RWPE2 (cell line): ENCODE measurements around the gene CCS.

Experiments used
- ATAC-seq: fragments of 200-7000 bp; cut with Tn5 transposase; 3 replicates; pipeline ENCODE4 v1.9.1; 2021; ENCODE audit warnings: low read depth
- DNase-seq: peaks from one replicate; pipeline ENCODE4 v3.0.0-alpha.2; 2020; ENCODE audit warnings: low spot score
- H3K27ac ChIP-seq: fragments of 450-650 bp; 2 replicates; pipeline ENCODE4 v1.5.1; 2017; ENCODE audit warnings: mild to moderate bottlenecking; ENCODE audit not compliant: poor library complexity, severe bottlenecking
- H3K27me3 ChIP-seq: fragments of 250-450 bp; sonication (Bioruptor Pico); 2 replicates; pipeline ENCODE4 v1.5.1; 2021; ENCODE audit warnings: mild to moderate bottlenecking, moderate library complexity; ENCODE audit not compliant: insufficient read depth, poor library complexity, severe bottlenecking
- H3K36me3 ChIP-seq: fragments of 250-450 bp; sonication (Bioruptor Pico); 2 replicates; pipeline ENCODE4 v1.5.1; 2020; ENCODE audit warnings: low read depth, mild to moderate bottlenecking, moderate library complexity
- H3K4me1 ChIP-seq: fragments of 250-450 bp; sonication (Bioruptor Pico); 2 replicates; pipeline ENCODE4 v1.5.1; 2021; ENCODE audit warnings: mild to moderate bottlenecking, moderate library complexity; ENCODE audit not compliant: insufficient read depth, poor library complexity, severe bottlenecking
- H3K4me3 ChIP-seq: fragments of 250-450 bp; sonication (Bioruptor Pico); 2 replicates; pipeline ENCODE4 v1.5.1; 2021; ENCODE audit warnings: mild to moderate bottlenecking, moderate library complexity; ENCODE audit not compliant: severe bottlenecking
- H3K9me3 ChIP-seq: fragments of 250-450 bp; sonication (Bioruptor Pico); 2 replicates; pipeline ENCODE4 v1.5.1; 2021; ENCODE audit warnings: mild to moderate bottlenecking, moderate library complexity; ENCODE audit not compliant: severe bottlenecking
- TF ChIP-seq, protein P1 (sequence below): fragments of 450-650 bp; IDR thresholded peaks from one replicate; pipeline ENCODE4 v1.5.1; 2017; ENCODE audit warnings: mild to moderate bottlenecking, moderate library complexity; ENCODE audit not compliant: poor library complexity, severe bottlenecking

CCS gene

DNA sequence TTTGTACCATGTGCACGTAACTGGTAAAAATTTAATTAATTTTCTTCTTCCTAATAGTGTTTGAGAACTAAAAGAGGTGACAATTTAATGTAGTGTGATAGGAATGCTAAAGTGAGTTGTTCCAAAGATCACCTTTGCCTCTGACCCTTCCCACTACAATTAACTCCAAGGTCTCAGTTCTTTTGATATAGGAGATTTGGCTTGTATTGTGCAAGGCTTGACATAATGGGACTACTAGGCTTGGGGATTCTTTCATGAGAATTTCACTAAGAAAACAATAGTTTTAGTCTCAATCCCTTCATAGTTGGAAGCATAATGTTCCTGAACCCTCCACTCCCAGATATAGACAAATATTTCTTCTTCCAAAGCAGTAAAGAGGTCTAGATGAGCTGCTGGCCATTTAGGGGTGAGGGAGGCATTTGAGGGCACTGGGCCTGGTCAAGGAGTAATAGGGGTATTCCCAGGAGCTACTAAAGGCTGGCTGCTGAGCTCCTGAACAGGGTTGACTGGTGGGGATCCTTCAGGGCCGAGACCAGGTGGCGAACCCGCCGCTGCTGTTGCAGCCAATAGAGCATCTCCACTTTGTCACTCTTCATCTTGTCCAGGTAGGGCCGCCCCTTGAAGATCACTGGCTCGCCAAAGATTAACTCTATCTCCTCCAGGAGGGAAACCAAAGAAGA is 2.8 kb upstream of the CCS start:
- Histone ChIP-seq H3K4me1 (no peaks in the 10 kb centered on the region), H3K27me3 (no peaks in the 10 kb centered on the region), H3K27ac (no peak overlapping the region), H3K36me3 (no peaks in the 10 kb centered on the region), H3K9me3 (no peaks in the 10 kb centered on the region), H3K4me3 (no peak overlapping the region)
- TF ChIP-seq, protein P1, sequence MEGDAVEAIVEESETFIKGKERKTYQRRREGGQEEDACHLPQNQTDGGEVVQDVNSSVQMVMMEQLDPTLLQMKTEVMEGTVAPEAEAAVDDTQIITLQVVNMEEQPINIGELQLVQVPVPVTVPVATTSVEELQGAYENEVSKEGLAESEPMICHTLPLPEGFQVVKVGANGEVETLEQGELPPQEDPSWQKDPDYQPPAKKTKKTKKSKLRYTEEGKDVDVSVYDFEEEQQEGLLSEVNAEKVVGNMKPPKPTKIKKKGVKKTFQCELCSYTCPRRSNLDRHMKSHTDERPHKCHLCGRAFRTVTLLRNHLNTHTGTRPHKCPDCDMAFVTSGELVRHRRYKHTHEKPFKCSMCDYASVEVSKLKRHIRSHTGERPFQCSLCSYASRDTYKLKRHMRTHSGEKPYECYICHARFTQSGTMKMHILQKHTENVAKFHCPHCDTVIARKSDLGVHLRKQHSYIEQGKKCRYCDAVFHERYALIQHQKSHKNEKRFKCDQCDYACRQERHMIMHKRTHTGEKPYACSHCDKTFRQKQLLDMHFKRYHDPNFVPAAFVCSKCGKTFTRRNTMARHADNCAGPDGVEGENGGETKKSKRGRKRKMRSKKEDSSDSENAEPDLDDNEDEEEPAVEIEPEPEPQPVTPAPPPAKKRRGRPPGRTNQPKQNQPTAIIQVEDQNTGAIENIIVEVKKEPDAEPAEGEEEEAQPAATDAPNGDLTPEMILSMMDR, result no peak
- no peak for DNase-seq
- no peak for ATAC-seq

DNA sequence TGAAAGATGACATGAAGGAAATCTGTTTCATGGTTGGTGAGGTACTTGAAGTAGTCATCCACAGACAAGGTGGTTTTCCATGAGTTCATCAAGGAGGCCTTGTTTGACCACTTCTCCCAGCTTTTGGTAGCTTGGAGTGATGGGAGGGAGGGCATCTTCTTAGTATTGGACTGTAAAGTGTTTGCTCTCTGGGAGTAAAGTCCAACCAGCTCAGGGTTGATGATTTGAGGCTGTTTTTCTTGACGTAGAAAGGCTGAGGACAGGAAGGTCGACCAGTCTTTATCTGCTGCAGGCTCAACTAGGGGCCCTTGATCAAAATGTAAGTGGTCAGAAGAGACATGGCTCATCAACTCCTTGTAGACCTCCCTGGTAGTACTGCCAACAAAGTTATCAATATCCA is 1.8 kb upstream of the CCS start:
- H3K27ac ChIP-seq, result no peak overlapping the region
- no peak overlapping the region for H3K4me3 ChIP-seq
- H3K9me3 ChIP-seq, result no peaks in the 10 kb centered on the region
- no peaks in the 10 kb centered on the region for H3K36me3 ChIP-seq
- ATAC-seq (no peak), DNase-seq (no peak)
- no peaks in the 10 kb centered on the region for H3K27me3 ChIP-seq
- TF ChIP-seq, protein P1, result no peak
- no peaks in the 10 kb centered on the region for H3K4me1 ChIP-seq

DNA sequence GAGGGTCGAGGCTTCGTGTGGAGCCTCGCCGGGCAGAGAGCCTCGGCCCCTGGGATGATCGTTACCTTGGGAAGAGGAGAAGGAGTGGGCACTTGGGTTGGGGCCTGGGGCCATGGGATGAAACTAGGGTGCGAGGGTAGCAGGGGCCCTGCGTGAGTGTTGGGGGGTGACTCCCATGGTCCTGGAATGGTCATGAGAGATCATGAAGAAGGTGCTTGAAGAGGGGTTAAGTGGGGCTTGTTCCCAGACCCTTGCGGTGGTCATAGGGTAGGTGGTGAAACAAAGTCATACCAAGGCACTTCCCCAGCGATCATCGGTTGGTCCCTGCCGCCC is 284 bp downstream of the CCS start:
- no peak for DNase-seq
- TF ChIP-seq, protein P1, result no peak
- peak; percentile 45 for ATAC-seq
- Histone ChIP-seq H3K36me3 (no peaks in the 10 kb centered on the region), H3K27me3 (no peaks in the 10 kb centered on the region), H3K4me3 (peak overlapping the region; percentile 49), H3K4me1 (no peaks in the 10 kb centered on the region), H3K27ac (no peak overlapping the region), H3K9me3 (no peaks in the 10 kb centered on the region)

DNA sequence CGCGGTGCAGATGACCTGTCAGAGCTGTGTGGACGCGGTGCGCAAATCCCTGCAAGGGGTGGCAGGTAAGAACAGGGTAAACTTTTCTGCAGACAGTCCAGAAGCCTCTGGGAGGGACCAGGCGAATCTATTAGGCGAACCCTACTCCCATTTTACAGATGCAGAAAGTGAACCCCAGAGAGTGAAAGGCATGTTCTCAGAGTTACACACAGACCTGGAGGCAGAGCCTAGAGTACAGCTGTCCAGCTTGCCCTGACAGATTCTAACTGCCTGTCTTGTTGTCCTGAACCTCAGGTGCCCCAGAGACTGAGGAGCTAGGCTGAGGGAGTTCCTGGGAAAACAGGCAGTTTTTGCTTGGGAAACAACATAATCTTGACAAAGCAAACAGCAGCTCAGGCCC is 665 bp downstream of the CCS start:
- Histone ChIP-seq H3K27me3 (no peaks in the 10 kb centered on the region), H3K9me3 (no peaks in the 10 kb centered on the region), H3K36me3 (no peaks in the 10 kb centered on the region), H3K4me1 (no peaks in the 10 kb centered on the region), H3K27ac (no peak overlapping the region), H3K4me3 (peak overlapping the region; percentile 49)
- DNase-seq (no peak), ATAC-seq (no peak)
- TF ChIP-seq, protein P1, result no peak

DNA sequence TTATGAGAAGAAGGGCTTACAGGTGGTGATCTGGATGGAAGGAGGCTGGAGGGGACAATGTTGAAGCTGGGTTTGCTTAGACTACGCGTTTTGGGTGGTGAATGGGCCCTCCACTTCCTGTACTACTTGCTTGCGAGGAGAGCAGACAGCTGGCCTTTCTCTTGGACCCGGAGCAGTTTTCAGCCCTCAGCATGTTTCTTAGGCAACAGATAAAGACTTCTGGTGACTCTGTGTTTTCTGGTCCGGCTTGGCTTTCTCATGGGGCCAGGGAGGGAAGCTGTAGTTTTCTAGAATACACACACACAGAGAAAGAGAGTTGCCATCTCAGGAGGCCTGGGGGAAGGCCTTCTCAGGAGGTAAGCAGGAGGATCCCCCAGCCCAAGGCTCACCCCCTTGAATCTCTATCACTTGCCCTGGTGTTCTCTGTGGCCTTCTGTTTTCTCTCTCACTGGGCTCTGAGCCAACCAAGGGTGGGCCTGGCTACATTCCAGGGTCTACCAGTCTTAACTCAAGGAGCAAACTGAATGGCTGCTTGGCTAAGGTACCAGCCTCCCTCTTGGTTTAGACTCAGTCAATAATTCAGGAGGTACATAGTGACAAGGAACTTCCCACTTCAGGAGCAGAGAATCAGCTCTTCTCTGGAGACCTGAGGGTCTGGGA is 2.4 kb downstream of the CCS start:
- no peak overlapping the region for H3K27ac ChIP-seq
- DNase-seq, result no peak
- H3K4me3 ChIP-seq, result no peak overlapping the region
- ATAC-seq, result no peak
- no peaks in the 10 kb centered on the region for H3K4me1 ChIP-seq
- H3K27me3 ChIP-seq, result no peaks in the 10 kb centered on the region
- TF ChIP-seq, protein P1, result no peak
- H3K9me3 ChIP-seq, result no peaks in the 10 kb centered on the region
- 0 out of 2 replicates have a peak, but pooled peaks cover 5% of the 10 kb centered on the region for H3K36me3 ChIP-seq
